HFFc6 (cell line): ENCODE results near the gene GIPC3. TPM values are rescaled to one million over a fixed set of nuclear protein-coding genes. Genes with fewer than 3 reads are reported as not detected.

Source experiments
- DNase-seq: peaks from one replicate; pipeline ENCODE4 v3.0.0-alpha.2; 2018
- H3K27ac Mint-ChIP-seq: 2 replicates; pipeline ENCODE4 v1.8.0; 2020; ENCODE audit warnings: mild to moderate bottlenecking, mixed read lengths
- H3K27me3 Mint-ChIP-seq: 2 replicates; pipeline ENCODE4 v1.8.0; 2021; ENCODE audit warnings: mild to moderate bottlenecking, moderate library complexity, mixed read lengths; ENCODE audit not compliant: insufficient read depth
- H3K36me3 Mint-ChIP-seq: 2 replicates; pipeline ENCODE4 v1.8.0; 2021; ENCODE audit warnings: low read depth, mixed read lengths
- H3K4me1 Mint-ChIP-seq: 2 replicates; pipeline ENCODE4 v1.8.0; 2020; ENCODE audit warnings: low read depth, mixed read lengths
- H3K4me3 Mint-ChIP-seq: 2 replicates; pipeline ENCODE4 v1.8.0; 2020; ENCODE audit warnings: mild to moderate bottlenecking, moderate library complexity, mixed read lengths
- H3K9me3 Mint-ChIP-seq: 2 replicates; pipeline ENCODE4 v1.8.0; 2020; ENCODE audit warnings: mild to moderate bottlenecking, mixed read lengths
- CTCF ChIP-seq: fragments of 200-600 bp; sonication (generic); IDR thresholded peaks from 2 replicates; pipeline ENCODE4 v1.5.0; 2021; ENCODE audit warnings: antibody characterized with exemption, mild to moderate bottlenecking
- total RNA-seq, 6 experiments: library from RNA; stranded (reverse); fragmentation: NEBNext Ultra II Directional; extraction: Animal tissue kit (Norgen Biotek cat#: 25700); gene quantifications; 2 replicates in 1 of 6; 3 replicates in 5 of 6; pipeline ENCODE4 v1.2.3, GENCODE V29; 2021

Gene GIPC3
- total RNA-seq, 6 experiments from 2014 or later, result 0.10 to 0.17 (median 0.11) TPM; not detected in 2

- TF ChIP-seq CTCF, result no peak
- no peak overlapping the region for H3K27ac Mint-ChIP-seq
- no peak overlapping the region for H3K4me3 Mint-ChIP-seq
- no peaks in the 10 kb centered on the region for H3K9me3 Mint-ChIP-seq
- H3K4me1 Mint-ChIP-seq, result peaks cover 14% of the 10 kb centered on the region
- no peak for DNase-seq
- no peaks in the 10 kb centered on the region for H3K36me3 Mint-ChIP-seq
- peaks cover 2% of the 10 kb centered on the region for H3K27me3 Mint-ChIP-seq
Observed at GRCh38 chr19:3605361-3605760, 20.1 kb downstream of the GIPC3 start.

- Mint-ChIP-seq H3K9me3 (no peaks in the 10 kb centered on the region), H3K36me3 (no peaks in the 10 kb centered on the region), H3K4me3 (no peak overlapping the region), H3K27ac (no peak overlapping the region), H3K4me1 (peaks cover 14% of the 10 kb centered on the region), H3K27me3 (peaks cover 2% of the 10 kb centered on the region)
- TF ChIP-seq CTCF, result no peak
- DNase-seq, result no peak
Observed at GRCh38 chr19:3605770-3606169, 20.5 kb downstream of the GIPC3 start.

GRCh38 chr19:3606174-3606689, 21.0 kb downstream of the GIPC3 start:
- H3K36me3 Mint-ChIP-seq, result no peaks in the 10 kb centered on the region
- peaks cover 14% of the 10 kb centered on the region for H3K4me1 Mint-ChIP-seq
- H3K9me3 Mint-ChIP-seq, result no peaks in the 10 kb centered on the region
- peaks cover 2% of the 10 kb centered on the region for H3K27me3 Mint-ChIP-seq
- no peak overlapping the region for H3K27ac Mint-ChIP-seq
- H3K4me3 Mint-ChIP-seq, result peak overlapping the region; percentile 84; the same call in 1 of the 2 replicates
- DNase-seq, result no peak
- no peak for TF ChIP-seq CTCF

GRCh38 chr19:3606690-3607289, 21.5 kb downstream of the GIPC3 start, which contains the start of gene TBXA2R:
TSS of gene TBXA2R (minus strand) at chr19:3606875. CDS start at chr19:3600634, 6,241 bp downstream.
- peak within 1 kb of the TSS; percentile 84; the same call in 1 of the 2 replicates for H3K4me3 Mint-ChIP-seq
- no peaks in the 10 kb centered on the region for H3K9me3 Mint-ChIP-seq
- peaks cover 14% of the 10 kb centered on the region for H3K4me1 Mint-ChIP-seq
- DNase-seq, result peak; percentile 57
- H3K36me3 Mint-ChIP-seq, result peaks cover 1% of the 10 kb centered on the region
- H3K27ac Mint-ChIP-seq, result peak within 1 kb of the TSS; percentile 82
- TF ChIP-seq CTCF, result no peak
- peaks cover 2% of the 10 kb centered on the region for H3K27me3 Mint-ChIP-seq

GRCh38 chr19:3607303-3608078, 22.2 kb downstream of the GIPC3 start:
- TF ChIP-seq CTCF, result no peak
- peak; percentile 32 for DNase-seq
- Mint-ChIP-seq H3K27me3 (peaks cover 2% of the 10 kb centered on the region), H3K27ac (peak overlapping the region; percentile 82), H3K36me3 (peaks cover 6% of the 10 kb centered on the region), H3K4me1 (peaks cover 14% of the 10 kb centered on the region), H3K4me3 (peak overlapping the region; percentile 84; the same call in 1 of the 2 replicates), H3K9me3 (no peaks in the 10 kb centered on the region)
